ENCODE data around the gene LAT. TPM values are rescaled to one million over a fixed set of nuclear protein-coding genes. Genes with fewer than 3 reads are reported as not detected.
"Not testable (repeated sequence)": the region's sequence is repeated elsewhere in the genome, so short reads cannot be mapped to it uniquely, and the experiment has no call there.

Gene LAT
- polyA plus RNA-seq, 1 experiment: 6.3 TPM

DNA sequence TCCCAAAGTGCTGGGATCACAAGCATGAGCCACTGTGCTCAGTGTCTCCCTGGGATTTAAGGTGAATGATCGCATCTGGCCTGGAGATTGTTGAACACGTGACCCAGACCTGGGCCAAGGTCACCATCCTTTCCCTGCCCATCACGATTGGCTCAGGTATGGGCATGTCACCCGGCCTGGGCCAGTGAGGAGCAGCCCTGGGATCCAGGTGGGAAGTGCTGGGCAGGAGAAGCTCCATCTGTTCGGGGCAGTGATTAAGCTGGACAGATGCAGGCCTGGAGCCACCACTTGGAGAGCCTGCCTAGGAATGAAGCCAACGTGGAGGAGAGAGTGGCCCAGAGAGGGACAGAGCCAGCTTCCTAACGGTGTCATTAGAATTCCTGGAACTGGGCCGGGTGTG, 6.8 kb downstream of the LAT start:
- TF ChIP-seq, protein P1, sequence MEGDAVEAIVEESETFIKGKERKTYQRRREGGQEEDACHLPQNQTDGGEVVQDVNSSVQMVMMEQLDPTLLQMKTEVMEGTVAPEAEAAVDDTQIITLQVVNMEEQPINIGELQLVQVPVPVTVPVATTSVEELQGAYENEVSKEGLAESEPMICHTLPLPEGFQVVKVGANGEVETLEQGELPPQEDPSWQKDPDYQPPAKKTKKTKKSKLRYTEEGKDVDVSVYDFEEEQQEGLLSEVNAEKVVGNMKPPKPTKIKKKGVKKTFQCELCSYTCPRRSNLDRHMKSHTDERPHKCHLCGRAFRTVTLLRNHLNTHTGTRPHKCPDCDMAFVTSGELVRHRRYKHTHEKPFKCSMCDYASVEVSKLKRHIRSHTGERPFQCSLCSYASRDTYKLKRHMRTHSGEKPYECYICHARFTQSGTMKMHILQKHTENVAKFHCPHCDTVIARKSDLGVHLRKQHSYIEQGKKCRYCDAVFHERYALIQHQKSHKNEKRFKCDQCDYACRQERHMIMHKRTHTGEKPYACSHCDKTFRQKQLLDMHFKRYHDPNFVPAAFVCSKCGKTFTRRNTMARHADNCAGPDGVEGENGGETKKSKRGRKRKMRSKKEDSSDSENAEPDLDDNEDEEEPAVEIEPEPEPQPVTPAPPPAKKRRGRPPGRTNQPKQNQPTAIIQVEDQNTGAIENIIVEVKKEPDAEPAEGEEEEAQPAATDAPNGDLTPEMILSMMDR (IDR thresholded peaks at IDR 0.05; ENCODE audit: insufficient read depth, low read depth, low read length): no peak
- ChIA-PET CTCF (no interaction called here), POLR2A (no interaction called here)
- no peak overlapping the region for H3K4me3 ChIP-seq (ENCODE audit: low read depth, low read length)
- DNase-seq (ENCODE audit: low read depth): no peak
- no peaks in the 10 kb centered on the region for H3K27me3 ChIP-seq (ENCODE audit: control insufficient read depth, insufficient read depth, low read length)
- H3K36me3 ChIP-seq (ENCODE audit: control insufficient read depth, insufficient read depth, low read length): peaks cover 10% of the 10 kb centered on the region

DNA sequence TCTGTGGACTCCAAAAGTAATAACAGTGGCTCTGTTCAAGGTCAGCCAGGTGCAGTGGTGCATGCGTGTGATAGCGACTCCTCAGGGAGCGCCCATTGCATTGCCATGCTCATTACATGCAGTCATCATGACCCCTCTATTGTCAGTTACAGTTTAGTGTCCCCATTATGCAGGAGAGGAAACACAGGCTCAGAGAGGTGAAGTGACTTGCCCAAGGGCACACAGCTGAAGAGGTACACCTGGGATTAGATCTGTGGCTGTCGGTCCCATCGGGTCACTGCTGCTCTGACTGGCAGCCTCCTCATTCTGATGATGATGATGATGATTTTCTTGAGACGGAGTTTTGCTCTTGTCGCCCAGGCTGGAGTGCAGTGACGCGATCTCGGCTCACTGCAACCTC, 7.6 kb downstream of the LAT start:
- CTCF ChIA-PET: no interaction called here
- Histone ChIP-seq H3K4me3 (ENCODE audit: low read depth, low read length) (no peak overlapping the region), H3K27me3 (ENCODE audit: control insufficient read depth, insufficient read depth, low read length) (no peaks in the 10 kb centered on the region), H3K36me3 (ENCODE audit: control insufficient read depth, insufficient read depth, low read length) (peaks cover 8% of the 10 kb centered on the region)
- POLR2A ChIA-PET: no interaction called here
- no peak for DNase-seq (ENCODE audit: low read depth)
- TF ChIP-seq, protein P1 (IDR thresholded peaks at IDR 0.05; ENCODE audit: insufficient read depth, low read depth, low read length): no peak

DNA sequence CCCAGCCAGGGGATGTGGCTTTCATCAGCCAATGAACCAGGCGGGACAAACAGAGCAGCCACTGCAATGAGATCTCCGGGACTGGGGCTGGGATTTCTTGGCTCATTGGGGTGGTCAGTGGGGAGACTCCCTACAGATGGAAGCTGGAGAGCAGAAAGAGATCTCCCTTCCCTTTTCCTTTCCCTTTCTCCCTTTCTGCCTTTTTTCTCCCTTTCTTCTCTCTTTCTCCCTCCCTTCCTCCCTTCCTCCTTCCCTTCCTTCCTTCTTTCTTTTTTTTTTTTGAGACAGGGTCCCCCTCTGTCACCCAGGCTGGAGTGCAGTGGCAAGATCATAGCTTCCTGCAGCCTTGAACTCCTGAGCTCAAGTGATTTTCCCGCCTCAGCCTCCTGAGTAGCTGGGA, 14.0 kb downstream of the LAT start:
- Histone ChIP-seq H3K27me3 (ENCODE audit: control insufficient read depth, insufficient read depth, low read length) (no peaks in the 10 kb centered on the region; the same call in 1 of the 2 replicates), H3K36me3 (ENCODE audit: control insufficient read depth, insufficient read depth, low read length) (no peaks in the 10 kb centered on the region), H3K4me3 (ENCODE audit: low read depth, low read length) (no peak overlapping the region)
- no peak for DNase-seq (ENCODE audit: low read depth)
- ChIA-PET CTCF (no interaction called here), POLR2A (no interaction called here)
- TF ChIP-seq, protein P1 (IDR thresholded peaks at IDR 0.05; ENCODE audit: insufficient read depth, low read depth, low read length): no peak

DNA sequence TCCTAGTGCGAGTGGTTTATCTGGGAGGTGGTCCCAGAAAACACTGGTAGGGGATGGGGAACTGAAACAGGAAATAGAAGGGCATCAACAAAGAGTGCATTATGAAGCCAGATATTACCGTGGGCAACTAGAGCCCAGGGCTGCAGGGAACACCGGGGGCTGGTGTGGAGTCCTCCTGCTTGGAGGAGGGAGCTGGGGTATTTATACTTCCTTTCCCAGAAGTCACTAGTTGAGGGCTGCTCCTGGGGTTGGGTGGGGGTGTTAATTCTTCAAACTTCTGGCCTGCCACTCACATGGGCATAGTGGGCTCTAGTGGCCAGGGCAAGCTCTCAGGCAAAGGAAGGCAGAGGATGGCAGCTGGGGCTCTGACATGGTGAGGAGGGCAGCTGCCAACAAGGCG, 14.7 kb downstream of the LAT start:
- H3K36me3 ChIP-seq (ENCODE audit: control insufficient read depth, insufficient read depth, low read length): no peaks in the 10 kb centered on the region
- DNase-seq (ENCODE audit: low read depth): no peak
- TF ChIP-seq, protein P1 (IDR thresholded peaks at IDR 0.05; ENCODE audit: insufficient read depth, low read depth, low read length): no peak
- H3K4me3 ChIP-seq (ENCODE audit: low read depth, low read length): no peak overlapping the region
- H3K27me3 ChIP-seq (ENCODE audit: control insufficient read depth, insufficient read depth, low read length): no peaks in the 10 kb centered on the region; the same call in 1 of the 2 replicates
- POLR2A ChIA-PET: no interaction called here
- CTCF ChIA-PET: no interaction called here

DNA sequence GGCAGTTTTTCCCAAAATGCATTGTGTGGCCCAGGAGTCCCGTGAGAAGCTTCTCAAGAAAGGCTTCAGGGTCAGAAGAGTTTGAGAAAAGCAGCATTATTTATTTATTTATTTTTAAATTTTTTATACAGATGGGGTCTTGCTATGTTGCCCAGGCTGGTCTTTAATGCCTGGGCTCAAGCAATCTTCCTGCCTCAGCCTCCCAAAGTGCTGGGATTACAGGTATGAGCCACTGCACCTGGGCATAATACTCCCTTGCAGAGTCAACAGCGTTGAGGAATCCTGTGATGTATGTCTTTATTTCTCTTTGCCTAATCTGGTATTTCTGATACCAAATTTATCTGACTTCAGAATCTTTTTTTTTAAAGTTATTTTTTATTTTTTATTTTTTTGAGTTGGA, 15.2 kb downstream of the LAT start:
- no peaks in the 10 kb centered on the region for H3K36me3 ChIP-seq (ENCODE audit: control insufficient read depth, insufficient read depth, low read length)
- POLR2A ChIA-PET: no interaction called here

DNA sequence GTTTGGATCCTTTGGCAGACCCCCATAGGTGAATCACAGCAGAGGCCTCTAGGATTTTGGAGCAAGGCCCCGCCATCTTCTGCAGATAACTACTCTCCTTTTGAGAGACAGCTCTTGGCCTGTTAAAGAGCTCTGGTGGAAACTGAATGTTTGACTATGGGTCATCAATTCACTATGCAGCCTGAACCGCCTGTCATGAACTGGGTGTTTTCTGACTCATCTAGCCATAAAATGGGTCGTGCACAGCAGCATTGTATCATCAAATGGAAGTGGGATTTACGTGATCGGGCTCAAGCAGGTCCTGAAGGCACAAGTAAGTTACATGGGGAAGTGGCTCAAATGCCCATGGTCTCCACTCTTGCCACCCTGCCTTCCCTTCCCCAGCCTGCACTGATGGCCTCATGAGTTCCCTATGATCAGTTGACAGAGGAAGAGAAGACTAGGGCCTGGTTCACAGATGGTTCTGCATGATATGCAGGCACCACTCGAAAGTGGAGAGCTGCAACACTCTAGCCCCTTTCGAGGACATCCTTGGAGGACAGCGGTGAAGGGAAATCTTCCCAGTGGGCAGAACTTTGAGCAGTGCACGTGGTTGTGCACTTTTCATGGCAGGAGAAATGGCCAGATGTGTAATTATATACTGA, 19.8 kb downstream of the LAT start:
- H3K27me3 ChIP-seq (ENCODE audit: control insufficient read depth, insufficient read depth, low read length); H3K4me3 ChIP-seq (ENCODE audit: low read depth, low read length); H3K36me3 ChIP-seq (ENCODE audit: control insufficient read depth, insufficient read depth, low read length); POLR2A ChIA-PET; CTCF ChIA-PET: not testable (repeated sequence)
- peak; percentile 6 for DNase-seq (ENCODE audit: low read depth)

More for the DNA sequence above, 15.2 kb downstream of the LAT start:
- Histone ChIP-seq H3K27me3 (ENCODE audit: control insufficient read depth, insufficient read depth, low read length) (no peaks in the 10 kb centered on the region; the same call in 1 of the 2 replicates), H3K4me3 (ENCODE audit: low read depth, low read length) (no peak overlapping the region)
- CTCF ChIA-PET: no interaction called here
- TF ChIP-seq, protein P1 (IDR thresholded peaks at IDR 0.05; ENCODE audit: insufficient read depth, low read depth, low read length): no peak
- no peak for DNase-seq (ENCODE audit: low read depth)
